ENCODE data around the gene PIN4.
"Not testable (repeated sequence)": the region's sequence is repeated elsewhere in the genome, so short reads cannot be mapped to it uniquely, and the experiment has no call there.

The PIN4 gene

DNA sequence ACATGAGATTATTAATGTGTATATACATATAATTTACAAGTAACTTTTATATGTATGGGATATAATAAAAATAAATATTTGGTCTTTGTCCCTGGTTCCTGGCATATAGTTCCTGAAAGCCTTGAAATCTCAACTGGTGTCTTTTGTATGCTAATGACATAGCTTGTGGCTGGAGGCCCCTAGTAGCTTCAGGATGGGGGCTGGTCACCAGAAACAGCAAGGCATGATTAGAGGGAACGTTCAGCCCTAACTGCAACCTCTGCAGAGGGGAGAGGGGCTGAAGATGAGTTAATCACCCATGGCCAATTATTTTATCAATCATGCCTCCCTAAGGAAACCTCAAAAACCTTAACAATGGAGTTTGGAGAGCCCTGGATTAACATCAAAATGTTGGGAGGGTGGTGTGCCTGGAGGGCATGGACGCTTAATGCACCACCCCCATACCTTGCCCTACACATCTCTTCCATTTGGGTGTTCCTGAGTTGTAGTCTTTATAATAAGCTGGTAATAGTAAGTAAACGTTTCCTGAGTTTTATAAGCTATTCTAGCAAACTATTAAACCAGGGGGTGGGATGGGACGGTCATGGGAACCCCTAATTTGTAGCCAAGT is 21.3 kb downstream of the PIN4 start:
- no peak for DNase-seq

DNA sequence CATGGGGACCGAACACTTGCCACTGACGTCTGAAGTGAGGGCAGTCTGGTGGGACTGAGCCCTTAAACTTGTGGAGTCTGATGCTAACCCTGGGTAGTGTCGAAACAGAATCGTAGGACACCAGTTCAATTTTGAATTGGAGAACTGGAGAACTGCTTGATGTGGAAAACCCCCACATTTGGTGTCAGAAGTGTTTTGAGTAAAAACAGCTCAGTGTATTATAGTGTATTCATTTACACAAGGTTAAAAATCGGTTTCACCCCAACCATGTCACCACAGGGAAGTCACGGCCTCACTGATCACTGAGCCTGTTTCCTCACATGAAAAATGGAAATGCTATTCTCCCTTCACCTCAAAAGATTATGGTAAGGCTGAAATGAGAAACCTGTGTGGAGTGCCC is 21.9 kb downstream of the PIN4 start:
- DNase-seq = no peak

DNA sequence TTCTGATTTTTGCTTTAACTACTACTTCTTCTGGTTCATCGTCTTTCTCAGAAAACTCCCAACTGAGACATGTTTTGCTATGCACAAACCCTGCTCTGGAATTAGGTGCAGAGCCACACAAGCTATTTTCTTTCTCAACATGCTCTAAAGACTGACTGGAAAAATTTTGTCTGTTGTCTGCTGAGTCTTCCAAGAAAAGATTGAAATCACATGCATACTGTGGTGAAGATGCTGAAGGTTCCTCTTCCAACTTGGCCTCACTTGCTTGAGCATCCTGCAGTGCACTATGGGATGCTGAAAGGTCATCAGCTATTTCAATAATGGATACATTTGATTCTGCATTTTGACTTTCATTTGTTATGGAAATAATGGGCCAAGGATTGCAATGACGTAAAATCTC is 24.1 kb downstream of the PIN4 start:
- DNase-seq = no peak

DNA sequence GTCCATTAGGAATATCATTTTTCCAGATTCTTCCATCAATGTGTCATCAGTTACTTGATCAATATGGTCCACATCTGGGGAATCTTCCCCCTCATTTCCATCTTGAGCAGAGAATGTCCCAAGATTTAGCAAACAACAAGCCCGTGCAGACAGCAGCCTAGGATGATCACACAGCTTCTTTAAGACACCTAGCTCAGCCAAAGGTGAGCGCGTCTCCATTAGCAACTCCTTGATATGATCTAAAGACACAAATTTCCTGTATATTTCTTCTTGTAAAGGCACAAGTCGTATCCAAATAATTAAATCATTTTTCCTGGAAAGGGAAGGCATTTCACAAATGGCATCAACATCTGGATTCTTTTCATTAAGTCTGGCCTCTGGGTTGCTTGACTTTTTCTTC is 25.8 kb downstream of the PIN4 start:
- DNase-seq = no peak

DNA sequence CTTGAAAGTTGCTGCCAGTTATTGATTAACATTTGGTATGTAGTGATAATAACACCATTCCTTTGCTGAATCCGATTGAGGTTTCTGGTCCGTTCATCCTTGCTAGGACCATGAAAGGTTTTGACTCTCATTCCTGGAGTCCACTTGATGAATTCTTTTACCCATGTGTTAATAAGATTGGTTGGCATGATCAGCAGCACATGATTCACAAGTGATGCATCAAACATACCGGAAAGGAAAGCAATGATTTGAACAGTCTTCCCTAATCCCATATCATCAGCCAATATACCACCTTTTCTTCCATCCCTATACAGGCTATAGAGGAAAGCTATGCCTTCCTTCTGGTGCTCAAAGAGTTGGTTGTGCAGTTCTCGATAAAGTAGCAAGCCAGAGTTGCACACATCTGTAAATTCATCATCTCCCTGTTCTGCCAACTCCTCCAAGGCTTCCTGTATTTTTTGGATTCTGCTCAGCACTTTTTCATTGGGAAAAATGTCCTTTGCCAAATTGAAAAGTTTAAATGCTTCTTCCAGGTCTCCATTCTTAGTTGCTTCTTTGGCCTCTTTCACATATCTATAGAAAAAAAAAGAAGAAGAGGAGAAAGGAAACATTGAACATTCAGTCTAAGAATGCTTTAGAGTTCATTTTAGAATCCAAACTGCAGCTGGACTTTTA is 26.7 kb downstream of the PIN4 start:
- no peak for DNase-seq

DNA sequence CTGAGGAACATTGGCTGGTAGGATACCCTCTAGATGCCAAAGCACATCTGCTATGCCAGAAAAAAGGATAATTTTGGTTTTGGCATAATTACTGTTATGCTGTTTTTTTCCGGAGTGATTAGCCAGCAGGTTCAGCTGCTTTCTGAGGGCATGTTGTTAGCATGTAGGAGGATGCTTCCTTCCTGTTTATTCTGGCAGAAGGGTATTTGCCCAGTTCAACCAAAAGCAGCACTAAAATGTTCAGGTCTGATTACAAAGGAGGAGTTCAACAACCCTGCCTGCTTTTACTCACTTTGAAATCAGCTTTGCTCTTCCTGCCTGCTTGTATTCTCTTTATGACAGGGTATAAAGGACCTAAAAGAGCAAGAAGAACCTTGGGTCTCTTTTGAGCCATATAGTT is 35.4 kb downstream of the PIN4 start:
- no peak for DNase-seq

DNA sequence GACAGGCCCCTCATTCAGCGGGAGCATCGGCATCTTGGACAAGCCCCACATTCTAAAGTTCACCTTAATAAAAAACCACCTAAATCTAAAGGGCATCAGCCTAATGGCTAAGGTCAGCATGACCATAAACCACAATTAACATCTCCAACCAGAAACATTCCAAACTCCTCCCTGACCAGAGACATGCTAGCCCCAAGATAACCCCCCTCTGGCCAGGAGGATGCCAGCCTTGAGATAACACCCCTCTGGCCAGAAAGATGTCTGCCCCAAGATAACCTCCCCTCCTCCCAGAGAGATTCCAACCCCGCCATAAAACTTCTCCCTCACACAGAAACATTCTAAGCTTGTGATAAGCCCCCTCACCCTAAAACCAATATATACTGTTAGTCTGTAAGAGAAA is 38.8 kb downstream of the PIN4 start:
- not testable (repeated sequence) for DNase-seq

DNA sequence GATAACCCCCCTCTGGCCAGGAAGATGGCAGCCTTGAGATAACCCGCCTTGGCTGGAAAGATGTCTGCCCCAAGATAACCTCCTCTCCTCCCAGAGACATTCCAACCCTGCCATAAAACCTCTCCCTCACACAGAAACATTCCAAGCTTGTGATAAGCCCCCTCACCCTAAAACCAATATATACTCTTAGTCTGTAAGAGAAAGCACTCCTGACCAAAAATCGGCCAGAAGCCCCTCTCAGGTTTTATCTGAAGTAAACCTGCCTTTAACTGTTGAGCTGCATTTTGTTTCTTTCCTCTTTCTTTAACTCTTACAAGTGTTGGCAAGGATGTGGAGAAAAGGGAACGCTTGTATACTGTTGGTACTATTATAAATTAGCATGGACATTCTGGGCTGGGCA is 48.7 kb downstream of the PIN4 start:
- DNase-seq = no peak

DNA sequence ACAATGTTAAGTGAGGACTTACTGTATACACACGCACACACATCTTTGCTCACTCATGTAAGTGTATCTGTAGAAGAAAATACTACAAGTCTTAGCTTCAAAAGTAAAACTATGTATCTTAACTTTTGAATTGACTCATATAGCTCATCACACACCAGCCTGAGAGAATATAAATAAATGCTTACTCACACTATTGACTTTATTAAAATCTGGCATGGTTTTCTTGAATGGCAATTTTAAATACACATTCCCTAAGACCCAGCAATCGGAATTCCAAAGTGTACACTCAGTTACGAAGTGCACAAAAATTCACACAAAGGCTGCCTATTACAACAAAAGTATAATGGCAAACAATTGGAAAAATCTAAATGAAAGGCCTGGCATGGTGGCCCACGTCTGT is 55.3 kb downstream of the PIN4 start:
- DNase-seq = no peak

DNA sequence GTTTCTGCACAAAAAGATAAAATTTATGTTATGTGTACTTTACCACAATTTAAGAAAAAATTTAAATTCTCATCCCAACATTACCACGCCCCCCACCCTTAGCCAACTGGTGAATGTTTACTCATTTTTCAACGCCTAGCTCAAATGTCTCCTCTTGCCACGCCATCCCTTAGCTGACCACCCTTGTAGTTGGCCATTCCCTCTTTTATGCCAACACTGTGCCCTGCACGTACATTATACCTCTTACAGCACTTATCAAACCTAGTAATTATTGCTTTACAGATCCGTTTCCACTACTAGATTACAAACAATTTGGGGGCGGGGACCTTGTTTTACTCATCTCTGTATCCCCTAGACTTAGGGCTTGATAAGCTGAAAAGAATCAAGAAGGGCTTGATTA is 56.6 kb downstream of the PIN4 start:
- no peak for DNase-seq

DNA sequence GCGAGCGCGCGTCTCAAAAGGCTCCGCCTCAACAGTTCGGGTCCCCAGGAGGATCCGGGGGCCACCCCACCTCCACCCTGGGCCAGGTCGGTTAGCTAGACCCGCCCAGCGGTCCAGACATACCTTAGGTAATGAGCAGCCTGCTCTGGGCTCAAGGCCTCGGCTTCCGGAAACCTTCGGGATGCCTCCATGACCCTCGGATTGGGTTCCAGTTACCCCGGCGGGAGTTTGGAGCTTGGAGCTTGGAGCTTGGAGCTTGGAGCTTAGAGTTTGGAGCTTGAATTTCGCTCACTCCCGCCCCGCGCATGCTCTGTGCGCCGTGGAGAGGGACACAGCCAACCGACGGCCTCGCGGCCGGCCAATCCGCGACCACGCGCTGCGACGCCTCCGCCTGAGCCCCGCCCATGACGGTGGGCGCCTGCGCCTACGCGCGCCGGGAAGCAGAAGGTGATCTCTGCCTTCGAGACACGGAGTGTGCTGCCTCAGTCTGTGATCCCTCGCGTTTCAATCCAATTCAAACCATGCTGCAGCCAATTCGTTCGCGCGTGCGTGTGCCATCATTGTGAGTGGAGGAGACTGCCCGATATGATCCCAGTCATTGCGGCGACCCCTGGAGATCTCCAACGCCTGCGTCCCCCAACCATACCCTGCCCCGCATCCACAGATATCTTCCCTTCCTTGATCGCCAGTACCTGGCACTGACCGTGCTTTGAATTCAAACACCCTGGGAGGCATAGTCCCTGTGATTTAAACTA is 57.3 kb downstream of the PIN4 start, which contains the start of gene ERCC6L:
Gene ERCC6L, minus strand, starts transcription at position 307 of the 755 bp plus-strand sequence. Its CDS starts 116 bp downstream, at position 191.
- no peak for DNase-seq

DNA sequence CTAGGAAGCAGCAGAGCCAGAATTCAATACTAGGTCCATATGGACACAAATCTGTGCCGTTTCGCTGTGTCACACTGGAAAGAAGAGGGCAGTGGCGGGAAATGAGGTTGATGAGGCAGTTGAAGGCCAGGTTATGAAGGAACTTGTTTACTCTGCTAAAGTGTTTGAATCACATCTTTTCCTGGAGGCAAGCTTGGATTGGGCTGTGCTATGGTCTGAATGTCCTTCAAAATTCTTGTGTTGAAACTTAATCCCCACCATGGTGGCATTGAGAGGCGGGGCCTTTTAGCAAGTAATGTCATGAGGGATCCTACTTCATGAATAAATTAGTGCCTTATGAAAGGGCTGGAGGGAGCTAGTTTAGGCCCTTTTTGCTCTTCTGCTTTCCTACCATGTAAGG is 59.4 kb downstream of the PIN4 start:
- no peak for DNase-seq

DNA sequence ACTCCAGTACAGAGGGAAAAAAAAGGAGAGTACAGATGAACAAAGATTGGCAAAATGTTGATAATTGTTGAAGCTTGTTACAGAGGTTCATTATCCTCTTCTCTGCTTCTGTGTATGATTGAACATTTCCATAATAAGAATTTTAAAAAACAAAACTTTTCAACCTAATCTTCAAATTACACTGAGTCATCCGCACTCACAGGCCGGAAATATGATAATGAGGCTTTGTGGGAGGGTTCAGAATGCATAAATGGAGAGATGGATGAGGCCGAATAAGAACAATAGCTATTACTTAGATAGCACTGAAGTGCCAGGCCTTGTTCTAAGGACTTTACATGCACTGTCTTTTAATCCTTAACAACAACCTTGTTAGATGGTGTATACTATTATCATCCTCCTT is 61.9 kb downstream of the PIN4 start:
- no peak for DNase-seq

DNA sequence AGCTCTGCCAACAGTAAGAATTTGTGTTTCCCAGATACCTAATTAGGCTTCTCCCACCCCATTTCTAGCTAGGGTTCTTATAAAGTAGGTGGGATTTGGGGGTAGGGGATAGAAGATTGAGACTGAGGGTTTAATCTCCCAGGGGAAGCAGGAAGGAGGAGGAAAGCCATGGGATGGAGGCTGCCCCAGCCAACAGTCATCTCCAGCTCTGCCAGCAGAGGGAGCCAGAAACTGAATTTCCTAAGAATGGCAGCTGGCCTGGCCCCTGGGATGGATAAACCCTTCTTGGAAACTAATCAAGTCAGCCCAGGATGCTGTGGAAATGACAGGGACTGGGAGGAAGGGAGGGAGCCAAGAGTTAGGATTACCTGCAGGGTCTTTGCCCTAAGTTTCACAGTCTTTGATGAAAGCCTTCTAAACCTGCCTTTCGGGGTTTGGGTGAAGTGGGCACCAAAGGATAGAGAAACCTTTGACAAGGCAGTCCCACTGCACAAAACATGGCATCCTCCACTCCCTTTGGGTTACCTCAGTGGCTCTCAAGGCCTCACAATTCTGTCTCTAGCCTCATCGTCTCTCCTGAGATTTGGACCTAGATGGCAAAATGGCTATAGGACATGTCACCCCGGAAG is 64.0 kb downstream of the PIN4 start:
- DNase-seq = peak; percentile 92

DNA sequence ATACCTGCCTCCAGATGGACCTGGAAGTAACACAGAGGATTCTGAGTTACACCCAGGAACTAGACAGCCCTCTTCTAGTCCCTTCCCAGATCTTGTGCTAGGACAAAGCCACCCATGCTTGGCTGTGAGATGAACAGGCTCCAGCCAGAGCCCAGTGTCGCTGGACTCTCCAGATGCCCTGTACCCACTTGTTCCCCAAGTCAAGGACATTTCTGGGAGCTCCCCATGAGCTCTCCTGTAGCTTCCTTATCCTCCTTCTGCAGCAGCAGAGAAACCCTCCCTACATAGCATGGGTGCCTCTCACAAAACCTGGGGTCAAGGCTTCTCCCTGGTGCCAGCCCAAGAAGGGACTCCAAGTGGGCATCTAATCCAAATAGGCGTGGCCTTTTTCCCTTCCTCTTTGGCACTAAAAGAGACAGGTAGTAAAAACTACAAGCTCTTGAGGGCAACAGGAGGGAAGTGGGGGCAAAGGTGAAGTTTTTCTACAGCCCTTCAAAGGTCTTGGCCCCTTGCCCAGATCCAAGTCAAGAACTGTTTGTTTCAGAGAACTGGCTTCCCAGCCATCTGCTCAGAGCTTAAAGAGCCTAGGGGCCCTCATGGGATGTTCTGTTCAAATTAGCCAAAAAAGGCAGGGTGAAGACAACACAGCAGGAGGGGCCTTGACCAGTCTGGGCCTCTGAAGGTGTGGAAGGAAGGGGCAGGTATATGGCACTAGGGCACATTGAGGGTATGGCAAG is 65.8 kb downstream of the PIN4 start:
- peak; percentile 69 for DNase-seq
